HL-60 (cell line): ENCODE results near the gene SLC5A1.

Source experiments
- DNase-seq, 2 experiments: peaks; one replicate each; pipeline ENCODE4 v3.0.0-alpha.2; 2010 to 2020; ENCODE audit warnings: low read depth in 1 of 2, low spot score in 1 of 2
- H3K27ac ChIP-seq: fragments of 250-450 bp; sonication (Bioruptor Pico); replicated peaks from 2 replicates; pipeline ENCODE4 v1.5.1; 2020; ENCODE audit warnings: mild to moderate bottlenecking, moderate library complexity
- H3K27me3 ChIP-seq: fragments of 250-450 bp; sonication (Bioruptor Pico); 2 replicates; pipeline ENCODE4 v1.5.1; 2021; ENCODE audit warnings: mild to moderate bottlenecking, moderate library complexity; ENCODE audit not compliant: insufficient read depth, poor library complexity, severe bottlenecking
- H3K4me3 ChIP-seq: replicated peaks from 2 replicates; pipeline ENCODE4 v1.5.1; 2011; ENCODE audit warnings: mild to moderate bottlenecking, control low read depth, low read length; ENCODE audit not compliant: insufficient read depth
- GABPA ChIP-seq: IDR thresholded peaks from 2 replicates; pipeline ENCODE4 v1.6.1; 2012; ENCODE audit warnings: low read depth
- POLR2AphosphoS5 ChIP-seq: IDR thresholded peaks from 2 replicates; pipeline ENCODE4 v1.6.1; 2012; ENCODE audit warnings: low read depth
- SPI1 ChIP-seq: IDR thresholded peaks from 2 replicates; pipeline ENCODE4 v1.6.1; 2012; ENCODE audit warnings: low read depth, mild to moderate bottlenecking, borderline replicate concordance
- TF ChIP-seq, protein P1 (sequence below): IDR thresholded peaks from one replicate; pipeline ENCODE4 v1.5.1; 2011; ENCODE audit warnings: low read length, control low read depth, inconsistent platforms; ENCODE audit not compliant: insufficient read depth
- TF ChIP-seq, protein P2 (sequence below): IDR thresholded peaks from 2 replicates; pipeline ENCODE4 v1.6.1; 2012; ENCODE audit warnings: low read depth; ENCODE audit not compliant: insufficient replicate concordance

SLC5A1 gene

DNA sequence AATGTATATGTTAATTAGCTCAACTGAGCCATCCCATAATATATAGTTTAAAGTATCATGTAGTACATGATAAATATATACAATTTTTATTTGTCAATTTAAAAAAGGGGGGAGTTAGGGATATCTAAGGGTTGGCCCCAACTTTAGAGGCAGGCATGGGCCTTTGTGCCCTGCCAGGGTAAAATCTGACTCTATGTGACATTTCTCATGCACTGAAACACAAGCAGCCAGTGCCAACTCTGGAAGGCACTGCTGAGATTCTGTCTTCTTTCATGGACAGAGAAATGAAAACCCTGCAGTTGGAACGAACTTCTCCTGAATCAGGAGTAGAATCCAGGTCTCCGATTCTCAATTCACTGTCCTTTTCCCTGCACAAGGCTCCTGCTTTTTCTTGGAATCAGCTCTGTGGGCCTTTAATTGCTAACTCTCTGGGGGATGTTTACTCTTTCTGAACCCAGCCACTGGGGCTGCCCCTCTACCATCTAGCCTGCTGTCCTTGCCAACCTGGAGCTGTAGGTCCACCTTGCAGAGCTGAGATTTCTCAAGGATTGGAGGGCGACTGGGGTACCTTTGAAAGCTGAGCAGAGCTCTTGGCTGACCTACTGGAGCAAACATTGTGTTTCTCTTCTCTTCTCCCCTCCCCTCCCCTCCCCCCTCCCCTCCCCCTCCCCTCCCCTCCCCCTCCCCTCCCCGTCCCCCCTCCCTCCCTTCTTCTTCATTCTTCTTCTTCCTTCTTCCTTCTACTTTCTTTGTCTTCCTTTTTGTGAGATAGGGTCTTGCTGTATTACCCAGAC lies 26.7 kb downstream of the SLC5A1 start:
- no peak for DNase-seq
- H3K27me3 ChIP-seq = peaks cover 4% of the 10 kb centered on the region
- TF ChIP-seq SPI1 (no peak), GABPA (no peak), POLR2AphosphoS5 (no peak)
- TF ChIP-seq, protein P1, sequence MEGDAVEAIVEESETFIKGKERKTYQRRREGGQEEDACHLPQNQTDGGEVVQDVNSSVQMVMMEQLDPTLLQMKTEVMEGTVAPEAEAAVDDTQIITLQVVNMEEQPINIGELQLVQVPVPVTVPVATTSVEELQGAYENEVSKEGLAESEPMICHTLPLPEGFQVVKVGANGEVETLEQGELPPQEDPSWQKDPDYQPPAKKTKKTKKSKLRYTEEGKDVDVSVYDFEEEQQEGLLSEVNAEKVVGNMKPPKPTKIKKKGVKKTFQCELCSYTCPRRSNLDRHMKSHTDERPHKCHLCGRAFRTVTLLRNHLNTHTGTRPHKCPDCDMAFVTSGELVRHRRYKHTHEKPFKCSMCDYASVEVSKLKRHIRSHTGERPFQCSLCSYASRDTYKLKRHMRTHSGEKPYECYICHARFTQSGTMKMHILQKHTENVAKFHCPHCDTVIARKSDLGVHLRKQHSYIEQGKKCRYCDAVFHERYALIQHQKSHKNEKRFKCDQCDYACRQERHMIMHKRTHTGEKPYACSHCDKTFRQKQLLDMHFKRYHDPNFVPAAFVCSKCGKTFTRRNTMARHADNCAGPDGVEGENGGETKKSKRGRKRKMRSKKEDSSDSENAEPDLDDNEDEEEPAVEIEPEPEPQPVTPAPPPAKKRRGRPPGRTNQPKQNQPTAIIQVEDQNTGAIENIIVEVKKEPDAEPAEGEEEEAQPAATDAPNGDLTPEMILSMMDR = no peak
- TF ChIP-seq, protein P2, sequence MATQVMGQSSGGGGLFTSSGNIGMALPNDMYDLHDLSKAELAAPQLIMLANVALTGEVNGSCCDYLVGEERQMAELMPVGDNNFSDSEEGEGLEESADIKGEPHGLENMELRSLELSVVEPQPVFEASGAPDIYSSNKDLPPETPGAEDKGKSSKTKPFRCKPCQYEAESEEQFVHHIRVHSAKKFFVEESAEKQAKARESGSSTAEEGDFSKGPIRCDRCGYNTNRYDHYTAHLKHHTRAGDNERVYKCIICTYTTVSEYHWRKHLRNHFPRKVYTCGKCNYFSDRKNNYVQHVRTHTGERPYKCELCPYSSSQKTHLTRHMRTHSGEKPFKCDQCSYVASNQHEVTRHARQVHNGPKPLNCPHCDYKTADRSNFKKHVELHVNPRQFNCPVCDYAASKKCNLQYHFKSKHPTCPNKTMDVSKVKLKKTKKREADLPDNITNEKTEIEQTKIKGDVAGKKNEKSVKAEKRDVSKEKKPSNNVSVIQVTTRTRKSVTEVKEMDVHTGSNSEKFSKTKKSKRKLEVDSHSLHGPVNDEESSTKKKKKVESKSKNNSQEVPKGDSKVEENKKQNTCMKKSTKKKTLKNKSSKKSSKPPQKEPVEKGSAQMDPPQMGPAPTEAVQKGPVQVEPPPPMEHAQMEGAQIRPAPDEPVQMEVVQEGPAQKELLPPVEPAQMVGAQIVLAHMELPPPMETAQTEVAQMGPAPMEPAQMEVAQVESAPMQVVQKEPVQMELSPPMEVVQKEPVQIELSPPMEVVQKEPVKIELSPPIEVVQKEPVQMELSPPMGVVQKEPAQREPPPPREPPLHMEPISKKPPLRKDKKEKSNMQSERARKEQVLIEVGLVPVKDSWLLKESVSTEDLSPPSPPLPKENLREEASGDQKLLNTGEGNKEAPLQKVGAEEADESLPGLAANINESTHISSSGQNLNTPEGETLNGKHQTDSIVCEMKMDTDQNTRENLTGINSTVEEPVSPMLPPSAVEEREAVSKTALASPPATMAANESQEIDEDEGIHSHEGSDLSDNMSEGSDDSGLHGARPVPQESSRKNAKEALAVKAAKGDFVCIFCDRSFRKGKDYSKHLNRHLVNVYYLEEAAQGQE = no peak
- no peak overlapping the region for H3K27ac ChIP-seq
- H3K4me3 ChIP-seq = no peak overlapping the region

DNA sequence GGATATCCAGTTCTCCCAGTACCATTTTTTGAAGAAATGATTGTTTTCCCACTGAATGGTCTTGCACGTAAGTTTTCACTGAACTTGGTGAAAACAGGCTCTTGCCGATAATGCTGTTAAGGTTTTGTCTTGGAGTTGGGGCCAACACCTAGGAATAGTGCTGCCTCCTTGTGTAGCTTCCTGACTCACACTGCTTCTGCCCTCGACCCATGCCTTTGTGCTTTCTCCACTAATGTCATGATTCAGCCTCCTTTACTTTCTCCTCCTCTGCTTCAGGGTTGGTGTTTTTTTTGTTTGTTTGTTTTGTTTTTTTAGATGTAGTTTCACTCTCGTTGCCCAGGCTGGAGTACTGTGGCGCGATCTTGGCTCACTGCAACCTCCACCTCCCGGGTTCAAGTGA lies 30.2 kb downstream of the SLC5A1 start:
- no peak for DNase-seq
- Histone ChIP-seq H3K27me3 (peaks cover 7% of the 10 kb centered on the region), H3K4me3 (no peak overlapping the region), H3K27ac (no peak overlapping the region)
- TF ChIP-seq, protein P1 = no peak
- TF ChIP-seq SPI1 (no peak), POLR2AphosphoS5 (no peak), GABPA (no peak)
- TF ChIP-seq, protein P2 = no peak

DNA sequence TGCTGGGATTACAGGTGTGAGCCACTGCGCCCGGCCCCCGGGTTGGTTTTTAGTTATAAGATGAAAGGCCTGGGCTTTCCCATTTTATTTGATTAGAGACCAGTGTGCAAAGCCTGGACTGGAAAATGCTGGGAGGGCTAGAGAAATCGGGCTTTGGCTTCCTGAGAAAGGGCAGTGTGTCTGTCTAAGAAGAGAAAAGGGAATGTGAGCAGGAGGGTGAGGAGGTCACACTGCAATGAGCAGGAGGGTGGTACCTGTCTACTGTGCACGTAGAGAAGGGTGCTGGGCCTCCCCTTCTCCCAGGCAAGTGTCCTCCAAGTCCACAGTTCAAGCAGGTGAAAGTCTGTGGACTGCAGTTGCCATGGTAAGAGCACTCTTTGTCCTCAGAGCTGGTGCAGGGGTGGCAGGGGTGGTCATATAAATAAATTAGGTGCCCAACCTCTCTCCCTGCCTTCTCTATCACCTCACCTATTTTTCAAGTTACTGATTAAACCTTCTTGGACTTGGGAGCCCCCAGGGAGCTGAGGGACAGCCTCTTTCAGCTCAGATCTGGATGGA lies 30.8 kb downstream of the SLC5A1 start:
- no peak overlapping the region for H3K4me3 ChIP-seq
- DNase-seq = no peak
- no peak overlapping the region for H3K27ac ChIP-seq
- peaks cover 7% of the 10 kb centered on the region for H3K27me3 ChIP-seq
- no peak for TF ChIP-seq SPI1
- TF ChIP-seq GABPA = no peak
- TF ChIP-seq, protein P1 = no peak
- TF ChIP-seq, protein P2 = no peak
- TF ChIP-seq POLR2AphosphoS5 = no peak
